GM12891 (cell line): Measurements from ENCODE around the gene HOXD12.

Experiments
- POLR2A ChIP-seq: IDR thresholded peaks from 2 replicates; pipeline ENCODE4 v1.6.1; 2011; ENCODE audit warnings: low read depth, low read length, control low read depth
- POLR2AphosphoS5 ChIP-seq: IDR thresholded peaks from 2 replicates; pipeline ENCODE4 v1.6.1; 2011; ENCODE audit warnings: low read depth, low read length, control low read depth
- TAF1 ChIP-seq: IDR thresholded peaks from 2 replicates; pipeline ENCODE4 v1.6.1; 2011; ENCODE audit warnings: low read depth, low read length, control low read depth

DNA sequence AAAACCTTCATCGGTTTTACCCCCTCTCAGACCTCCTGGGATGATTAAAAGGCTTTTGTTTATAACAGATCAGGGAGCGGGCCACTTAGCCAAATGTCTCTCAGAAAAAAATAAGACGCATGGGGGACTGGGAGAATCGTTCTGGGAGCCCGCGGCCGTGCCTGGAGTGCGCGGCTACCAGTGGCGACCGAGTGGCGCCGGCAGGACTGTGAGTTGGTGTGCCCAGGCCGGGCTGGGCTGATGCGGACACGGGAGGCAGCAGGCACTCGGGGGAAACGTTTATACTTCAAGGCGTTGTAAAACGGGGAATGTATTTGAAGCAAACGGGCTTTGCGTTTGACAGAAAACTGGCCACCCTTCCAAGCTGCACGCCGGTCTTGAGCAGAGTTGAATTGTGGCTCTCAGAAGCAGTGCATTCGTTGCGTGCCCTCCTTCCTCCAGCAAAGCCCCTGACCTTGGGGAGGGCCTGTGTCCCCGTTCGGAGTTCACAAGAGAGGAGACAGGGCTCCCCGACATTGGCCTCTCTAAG, 12.3 kb downstream of the HOXD12 start:
- TF ChIP-seq POLR2A, result no peak
- no peak for TF ChIP-seq POLR2AphosphoS5
- TF ChIP-seq TAF1, result no peak
